Measurements from ENCODE around the gene RFX1.

DNA sequence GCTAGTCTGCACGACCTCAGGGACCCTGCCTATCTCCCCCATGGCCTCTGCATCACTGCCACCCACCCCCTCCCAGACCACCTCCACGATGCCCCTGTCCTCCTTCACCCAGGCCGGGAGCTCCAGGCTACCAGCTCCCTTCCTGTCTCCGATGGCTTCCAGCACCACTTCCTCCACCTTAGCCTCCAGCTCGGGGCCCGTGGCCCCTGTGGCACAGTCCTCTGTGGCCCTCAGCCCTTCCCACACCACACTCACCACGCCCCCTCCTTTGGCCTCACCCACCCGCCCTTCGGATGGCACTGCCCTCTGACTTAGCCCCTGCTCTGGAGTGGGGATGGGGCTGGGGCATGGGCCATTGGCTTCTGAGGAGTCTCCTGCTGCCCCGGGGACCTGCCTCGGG is 48.6 kb upstream of the RFX1 start:
- TF ChIP-seq, protein P1, sequence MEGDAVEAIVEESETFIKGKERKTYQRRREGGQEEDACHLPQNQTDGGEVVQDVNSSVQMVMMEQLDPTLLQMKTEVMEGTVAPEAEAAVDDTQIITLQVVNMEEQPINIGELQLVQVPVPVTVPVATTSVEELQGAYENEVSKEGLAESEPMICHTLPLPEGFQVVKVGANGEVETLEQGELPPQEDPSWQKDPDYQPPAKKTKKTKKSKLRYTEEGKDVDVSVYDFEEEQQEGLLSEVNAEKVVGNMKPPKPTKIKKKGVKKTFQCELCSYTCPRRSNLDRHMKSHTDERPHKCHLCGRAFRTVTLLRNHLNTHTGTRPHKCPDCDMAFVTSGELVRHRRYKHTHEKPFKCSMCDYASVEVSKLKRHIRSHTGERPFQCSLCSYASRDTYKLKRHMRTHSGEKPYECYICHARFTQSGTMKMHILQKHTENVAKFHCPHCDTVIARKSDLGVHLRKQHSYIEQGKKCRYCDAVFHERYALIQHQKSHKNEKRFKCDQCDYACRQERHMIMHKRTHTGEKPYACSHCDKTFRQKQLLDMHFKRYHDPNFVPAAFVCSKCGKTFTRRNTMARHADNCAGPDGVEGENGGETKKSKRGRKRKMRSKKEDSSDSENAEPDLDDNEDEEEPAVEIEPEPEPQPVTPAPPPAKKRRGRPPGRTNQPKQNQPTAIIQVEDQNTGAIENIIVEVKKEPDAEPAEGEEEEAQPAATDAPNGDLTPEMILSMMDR (IDR thresholded peaks at IDR 0.05; ENCODE audit: low read depth, low read length, poor library complexity, severe bottlenecking) = no peak
- TF ChIP-seq EZH2phosphoT487 (IDR thresholded peaks at IDR 0.05; ENCODE audit: borderline replicate concordance, low read length) = no peak

All from DOHH2 (cell line).